Left ventricle myocardium inferior (tissue), 1 donor: ENCODE measurements around the gene ZNF22. TPM values are rescaled to one million over a fixed set of nuclear protein-coding genes. Genes with fewer than 3 reads are reported as not detected.

Source experiments
- DNase-seq: peaks from one replicate; pipeline ENCODE4 v3.0.0-alpha.2; 2020
- H3K27ac ChIP-seq: fragments of 200-600 bp; replicated peaks from 2 replicates; pipeline ENCODE4 v1.8.0; 2021
- H3K27me3 ChIP-seq: fragments of 200-600 bp; 2 replicates; pipeline ENCODE4 v1.8.0; 2021; ENCODE audit warnings: low read depth
- H3K36me3 ChIP-seq: fragments of 200-600 bp; 2 replicates; pipeline ENCODE4 v1.8.0; 2021
- H3K4me1 ChIP-seq: fragments of 200-600 bp; 2 replicates; pipeline ENCODE4 v1.8.0; 2021
- H3K4me3 ChIP-seq: fragments of 200-600 bp; 2 replicates; pipeline ENCODE4 v1.8.0; 2021; ENCODE audit warnings: mild to moderate bottlenecking, moderate library complexity
- H3K9me3 ChIP-seq: fragments of 200-600 bp; replicated peaks from 2 replicates; pipeline ENCODE4 v1.8.0; 2021
- intact Hi-C: fragments of 100-400 bp; cut with micrococcal nuclease; formaldehyde crosslinking; loops from one replicate; pipeline ENCODE4 v1.11.0; 2022
- total RNA-seq: library from RNA; stranded (reverse); fragmentation: NEBNext Ultra II Directional; extraction: Animal tissue kit (Norgen Biotek cat#: 25700); gene quantifications from one replicate; pipeline ENCODE4 v1.2.1, GENCODE V29; 2021
- TF ChIP-seq, protein P1 (sequence below): fragments of 200-600 bp; IDR thresholded peaks from 2 replicates; pipeline ENCODE4 v1.8.0; 2021; ENCODE audit warnings: antibody characterized with exemption, mild to moderate bottlenecking, borderline replicate concordance
- donor health status: DM: no; HTN: yes; CAD: no; lungs with severe emphysema.

ZNF22 gene
- total RNA-seq, 1 donor from 2014 or later = 14.2 TPM

DNA sequence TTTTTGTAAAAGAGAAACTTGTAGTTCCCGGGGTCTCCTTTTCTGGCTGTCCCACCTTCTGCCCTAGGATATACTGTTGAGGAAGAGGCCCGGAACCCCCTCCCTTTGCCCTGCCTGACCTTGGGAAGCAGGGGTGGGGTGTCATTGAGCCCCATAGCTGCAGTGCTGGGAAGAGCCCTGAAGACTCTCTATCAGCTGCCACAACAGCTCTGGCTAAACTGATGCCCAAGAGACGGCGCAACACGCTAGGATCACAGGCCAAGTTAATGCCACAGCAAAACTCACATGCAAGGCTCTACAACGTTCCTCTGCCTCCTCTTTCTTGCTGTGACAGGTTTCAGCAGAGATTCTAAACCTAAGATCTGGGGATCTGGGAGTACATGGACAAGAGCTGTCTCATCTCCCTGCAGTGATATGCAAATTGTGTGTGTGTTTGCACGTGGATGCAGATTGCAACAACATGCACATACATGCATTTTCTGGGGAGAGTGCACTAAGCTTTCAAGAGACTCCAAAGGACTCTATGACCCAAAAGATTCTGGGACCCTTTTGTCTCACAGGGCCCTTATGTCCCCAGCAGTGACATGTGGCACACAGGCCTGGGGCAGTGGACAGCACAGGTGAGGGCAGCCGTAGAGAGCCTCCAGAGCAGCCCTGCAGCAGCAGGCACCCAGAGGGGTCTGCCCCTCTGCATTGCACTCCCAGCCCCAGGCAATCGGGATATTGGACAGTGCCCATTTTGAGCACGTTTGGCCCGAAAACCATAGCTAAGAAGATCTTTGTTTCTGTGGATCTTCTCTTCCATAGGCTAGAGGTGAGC lies 38.6 kb upstream of the ZNF22 start:
- no peaks in the 10 kb centered on the region for H3K36me3 ChIP-seq
- H3K4me1 ChIP-seq = peaks cover 96% of the 10 kb centered on the region
- no peak for DNase-seq
- H3K27me3 ChIP-seq = no peaks in the 10 kb centered on the region
- TF ChIP-seq, protein P1, sequence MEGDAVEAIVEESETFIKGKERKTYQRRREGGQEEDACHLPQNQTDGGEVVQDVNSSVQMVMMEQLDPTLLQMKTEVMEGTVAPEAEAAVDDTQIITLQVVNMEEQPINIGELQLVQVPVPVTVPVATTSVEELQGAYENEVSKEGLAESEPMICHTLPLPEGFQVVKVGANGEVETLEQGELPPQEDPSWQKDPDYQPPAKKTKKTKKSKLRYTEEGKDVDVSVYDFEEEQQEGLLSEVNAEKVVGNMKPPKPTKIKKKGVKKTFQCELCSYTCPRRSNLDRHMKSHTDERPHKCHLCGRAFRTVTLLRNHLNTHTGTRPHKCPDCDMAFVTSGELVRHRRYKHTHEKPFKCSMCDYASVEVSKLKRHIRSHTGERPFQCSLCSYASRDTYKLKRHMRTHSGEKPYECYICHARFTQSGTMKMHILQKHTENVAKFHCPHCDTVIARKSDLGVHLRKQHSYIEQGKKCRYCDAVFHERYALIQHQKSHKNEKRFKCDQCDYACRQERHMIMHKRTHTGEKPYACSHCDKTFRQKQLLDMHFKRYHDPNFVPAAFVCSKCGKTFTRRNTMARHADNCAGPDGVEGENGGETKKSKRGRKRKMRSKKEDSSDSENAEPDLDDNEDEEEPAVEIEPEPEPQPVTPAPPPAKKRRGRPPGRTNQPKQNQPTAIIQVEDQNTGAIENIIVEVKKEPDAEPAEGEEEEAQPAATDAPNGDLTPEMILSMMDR = no peak
- H3K27ac ChIP-seq = peak overlapping the region; percentile 96
- intact Hi-C loops = no loop called here
- peak overlapping the region; percentile 85 for H3K4me3 ChIP-seq
- no peaks in the 10 kb centered on the region for H3K9me3 ChIP-seq

DNA sequence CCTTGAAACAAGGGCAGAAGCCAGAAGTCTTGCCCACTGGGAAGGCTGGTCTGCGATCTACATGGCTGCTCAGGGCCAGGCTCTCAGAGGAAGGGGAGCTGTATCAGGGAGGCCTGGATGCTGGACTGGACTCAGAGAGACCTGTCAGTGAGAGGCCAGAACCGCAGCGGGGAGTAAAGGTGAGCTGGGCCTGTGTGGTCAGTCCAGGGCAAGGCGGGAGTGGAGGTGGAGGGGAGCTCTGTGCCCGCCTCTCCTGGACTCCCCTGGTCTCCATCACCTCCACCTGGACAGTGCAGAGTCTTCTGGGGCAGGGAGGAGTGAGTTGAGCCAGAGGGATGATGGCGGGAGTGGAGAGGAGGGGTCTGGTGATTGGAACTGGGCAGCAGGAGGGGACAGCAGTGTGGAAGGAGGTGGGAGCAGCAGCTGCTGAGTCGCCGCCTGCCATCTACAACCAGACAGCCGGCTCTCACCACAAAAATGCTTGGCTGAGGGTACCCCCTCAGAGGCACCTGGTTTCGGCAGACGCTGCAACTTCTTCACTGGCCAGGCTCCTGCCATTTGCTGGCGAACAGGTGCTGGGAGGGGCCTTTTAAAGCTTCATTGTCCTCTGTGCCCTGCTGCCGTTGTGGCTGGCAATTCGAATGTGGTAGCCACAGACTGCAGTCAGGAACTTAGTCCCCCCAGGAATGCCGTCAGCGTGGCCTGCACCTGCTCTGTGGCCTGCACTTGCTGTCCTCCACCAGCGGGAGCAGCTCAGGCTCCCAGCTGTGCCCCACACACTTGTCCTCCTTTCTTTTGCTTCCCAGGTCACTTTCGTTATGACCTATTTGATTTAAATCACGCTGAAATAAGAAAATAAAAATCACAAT lies 37.6 kb upstream of the ZNF22 start:
- no peak for DNase-seq
- no peaks in the 10 kb centered on the region for H3K27me3 ChIP-seq

DNA sequence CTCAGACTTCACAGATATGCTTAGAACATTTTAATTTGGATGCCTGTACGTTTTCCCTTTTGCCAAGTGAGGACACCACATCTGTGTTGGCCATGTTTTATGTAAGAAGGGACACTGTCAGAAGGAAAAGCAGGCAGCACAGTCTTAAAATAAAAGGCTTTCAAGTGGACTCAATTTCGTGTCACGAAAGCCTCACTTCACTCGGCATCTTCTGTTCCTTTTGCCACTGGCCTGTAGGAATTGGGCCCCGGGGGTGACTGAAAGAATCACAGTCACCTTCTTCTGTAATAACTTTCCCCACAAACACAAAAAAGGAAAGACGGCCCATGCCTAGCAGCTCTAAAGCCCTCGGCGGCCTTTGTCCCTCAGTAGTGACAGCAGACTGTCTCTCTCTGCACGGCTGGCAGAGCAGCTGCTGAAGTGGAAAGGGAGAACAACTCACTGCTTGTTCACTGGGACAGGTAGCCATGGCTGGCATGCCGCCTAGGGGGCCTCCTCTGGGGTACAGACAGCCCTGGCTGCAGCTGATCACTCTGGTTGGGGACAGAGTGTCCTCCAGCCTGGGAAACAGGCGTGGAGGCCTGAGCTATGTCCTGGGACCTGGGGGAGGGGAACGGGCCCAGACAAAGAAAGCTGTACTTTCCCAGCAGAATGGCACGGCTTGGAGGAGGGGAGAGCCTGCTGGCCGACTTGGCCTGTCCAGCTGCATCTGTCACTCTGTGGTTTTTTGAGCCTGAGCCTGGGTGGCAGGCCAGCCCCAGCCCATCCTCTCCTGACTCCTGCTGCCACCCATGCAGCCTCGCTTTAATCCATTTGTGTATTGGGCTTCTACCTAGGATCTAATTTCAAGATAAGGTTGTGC lies 36.7 kb upstream of the ZNF22 start:
- H3K4me1 ChIP-seq = peaks cover 96% of the 10 kb centered on the region
- H3K9me3 ChIP-seq = no peaks in the 10 kb centered on the region
- H3K36me3 ChIP-seq = no peaks in the 10 kb centered on the region
- intact Hi-C loops = no loop called here
- no peaks in the 10 kb centered on the region for H3K27me3 ChIP-seq
- peak overlapping the region; percentile 96 for H3K27ac ChIP-seq
- DNase-seq = peak; percentile 90
- peak overlapping the region; percentile 85 for H3K4me3 ChIP-seq
- TF ChIP-seq, protein P1 = no peak

More for the DNA sequence above, 37.6 kb upstream of the ZNF22 start:
- Histone ChIP-seq H3K27ac (peak overlapping the region; percentile 96), H3K36me3 (no peaks in the 10 kb centered on the region), H3K4me3 (peak overlapping the region; percentile 85), H3K9me3 (no peaks in the 10 kb centered on the region), H3K4me1 (peaks cover 96% of the 10 kb centered on the region)
- TF ChIP-seq, protein P1 = peak; percentile 53
- intact Hi-C loops = no loop called here

DNA sequence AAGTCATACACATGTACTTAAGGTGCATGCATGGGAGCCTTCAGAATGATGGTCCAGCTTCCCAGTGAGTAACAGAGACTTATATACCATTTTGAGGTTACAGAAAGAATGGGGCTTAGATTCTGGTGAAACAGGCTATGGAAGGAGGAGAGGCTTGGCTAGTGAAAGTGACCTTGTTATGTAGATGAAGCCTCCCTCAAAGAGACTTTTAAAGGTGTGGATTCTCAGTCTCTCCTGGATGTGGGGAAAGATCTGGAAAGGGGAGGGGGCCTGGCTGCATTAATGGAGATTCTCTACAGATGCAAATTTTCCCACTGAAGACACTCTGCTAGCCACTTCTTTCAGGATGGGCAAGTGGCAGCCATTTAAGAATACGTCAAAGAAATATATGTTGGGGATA lies 35.6 kb upstream of the ZNF22 start:
- intact Hi-C loops = no loop called here
- Histone ChIP-seq H3K36me3 (peaks cover 8% of the 10 kb centered on the region), H3K27ac (peak overlapping the region; percentile 96), H3K27me3 (no peaks in the 10 kb centered on the region), H3K4me1 (peaks cover 100% of the 10 kb centered on the region), H3K4me3 (peak overlapping the region; percentile 85), H3K9me3 (no peaks in the 10 kb centered on the region)
- no peak for DNase-seq
- TF ChIP-seq, protein P1 = no peak

DNA sequence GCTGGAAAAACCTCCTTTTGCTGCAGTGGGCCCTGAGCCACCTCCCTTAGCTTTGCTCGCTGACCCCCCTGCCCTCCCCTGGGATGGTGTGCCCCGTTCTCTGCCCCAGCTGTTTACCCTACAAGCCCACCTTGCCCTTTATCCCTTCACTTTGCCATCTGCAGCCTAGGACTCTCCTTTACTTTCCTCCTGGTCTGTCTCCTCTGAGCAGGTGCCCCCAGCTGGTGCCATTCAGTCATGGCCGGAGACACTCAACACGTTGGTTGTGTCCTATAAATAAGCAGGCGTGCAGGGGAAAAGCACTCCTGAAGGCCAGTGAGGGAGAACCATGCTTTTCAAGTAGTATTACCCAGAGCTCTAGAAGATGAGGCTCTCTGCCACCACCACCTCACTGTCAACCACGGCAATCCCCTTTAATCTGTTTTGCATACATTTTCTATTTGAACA lies 35.0 kb upstream of the ZNF22 start:
- H3K36me3 ChIP-seq = peaks cover 14% of the 10 kb centered on the region
- no peaks in the 10 kb centered on the region for H3K27me3 ChIP-seq
- DNase-seq = no peak
- no peaks in the 10 kb centered on the region for H3K9me3 ChIP-seq
- intact Hi-C loops = no loop called here
- peaks cover 100% of the 10 kb centered on the region for H3K4me1 ChIP-seq
- H3K27ac ChIP-seq = peak overlapping the region; percentile 96
- H3K4me3 ChIP-seq = peak overlapping the region; percentile 85
- TF ChIP-seq, protein P1 = peak; percentile 37
